ENCODE measurements around the gene CMTM2. TPM values are rescaled to one million over a fixed set of nuclear protein-coding genes. Genes with fewer than 3 reads are reported as not detected.

CMTM2 gene
- not detected in 2 replicates for total RNA-seq

GRCh38 chr16:66578651-66579531 is at the start of gene CMTM2:
Gene CMTM2, plus strand, starts transcription at chr16:66579463. Its CDS starts 145 bp downstream, at chr16:66579608.

GRCh38 chr16:66549284-66550131 is 29.8 kb upstream of the CMTM2 start, which contains the start of gene TK2:
Gene TK2, minus strand, starts transcription at chr16:66550122. Its CDS starts 61 bp downstream, at chr16:66550061.

GRCh38 chr16:66552286-66553177 is 26.7 kb upstream of the CMTM2 start, which contains the start of gene CKLF:
Gene CKLF, plus strand, starts transcription at chr16:66552576. Its CDS starts 140 bp downstream, at chr16:66552716.

GRCh38 chr16:66566051-66566901 is 13.0 kb upstream of the CMTM2 start, which contains the start of gene CMTM1:
Gene CMTM1, plus strand, starts transcription at chr16:66566439. Its CDS starts 75 bp downstream, at chr16:66566514.

GRCh38 chr16:66604376-66605176 is 25.3 kb downstream of the CMTM2 start, which contains the start of gene CMTM3:
Gene CMTM3, plus strand, starts transcription at chr16:66604704. Its CDS starts 102 bp downstream, at chr16:66604806.

Other genes with a start within 250 kb of the CMTM2 start
- gene CDH5, start 212.8 kb upstream of the CMTM2 start, total RNA-seq, result under 0.01 and 0.83 TPM in 2 replicates
- not detected in 2 replicates for gene BEAN1, start 152.2 kb upstream of the CMTM2 start, total RNA-seq
- 48.8 and 78.9 TPM in 2 replicates for gene TK2, start 29.3 kb upstream of the CMTM2 start, total RNA-seq
- 33.4 and 41.8 TPM in 2 replicates for gene CKLF, start 26.9 kb upstream of the CMTM2 start, total RNA-seq
- 1.3 and 1.8 TPM in 2 replicates for gene CMTM1, start 13.0 kb upstream of the CMTM2 start, total RNA-seq
- 7.8 and 9.4 TPM in 2 replicates for gene CMTM3, start 25.2 kb downstream of the CMTM2 start, total RNA-seq
- gene CMTM4, start 117.3 kb downstream of the CMTM2 start, total RNA-seq, result 12.9 and 15.9 TPM in 2 replicates
- gene DYNC1LI2, start 172.1 kb downstream of the CMTM2 start, total RNA-seq, result 104 and 122 TPM in 2 replicates
- under 0.01 and 0.09 TPM in 2 replicates for gene TERB1, start 222.1 kb downstream of the CMTM2 start, total RNA-seq

All from smooth muscle cell of bladder (primary cell).